ENCODE results near the gene TMEM190. TPM values are rescaled to one million over a fixed set of nuclear protein-coding genes. Genes with fewer than 3 reads are reported as not detected.

Gene TMEM190
- total and polyA plus RNA-seq, 2 experiments from 2014 or later, result 6.6 TPM; not detected in 1

DNA sequence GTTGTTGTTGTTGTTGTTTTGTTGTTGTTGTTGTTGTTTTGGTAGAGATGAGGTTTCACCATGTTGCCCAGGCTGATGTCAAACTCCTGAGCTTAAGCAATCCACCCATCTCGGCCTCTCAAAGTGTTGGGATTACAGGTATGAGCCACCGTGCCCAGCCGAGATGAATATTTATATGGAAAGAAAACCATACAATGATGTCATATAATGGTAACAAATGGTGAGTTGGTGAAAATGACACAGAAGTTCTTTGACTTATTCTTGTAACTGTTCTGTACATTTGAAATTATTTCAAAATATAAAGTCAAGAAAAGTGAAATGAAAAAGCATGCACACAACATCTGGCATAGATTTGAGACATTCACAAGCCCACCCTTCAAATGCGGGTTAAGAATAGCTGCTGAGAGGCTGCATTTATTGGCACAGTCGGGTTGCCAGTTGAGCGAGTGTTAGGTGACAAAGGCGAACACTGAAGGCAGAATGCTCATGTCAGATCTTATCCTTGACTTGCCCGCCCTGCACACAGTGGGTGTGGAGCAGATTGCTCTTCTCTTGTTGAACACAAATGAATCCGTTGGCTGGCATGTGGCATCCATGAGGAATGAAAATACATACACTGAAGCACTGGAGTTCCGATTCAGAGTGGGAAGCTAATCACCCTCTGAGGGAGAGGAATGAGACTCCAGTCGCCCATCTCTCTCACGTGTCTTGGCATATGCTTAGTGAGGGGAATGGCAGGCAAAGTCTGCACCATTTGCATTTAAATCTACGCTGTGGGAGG is 46.8 kb downstream of the TMEM190 start:
- H4K20me1 ChIP-seq (ENCODE audit: insufficient read depth, poor library complexity, severe bottlenecking), result no peaks in the 10 kb centered on the region
- no peak overlapping the region for H3K27ac ChIP-seq
- no peaks in the 10 kb centered on the region for H3K9me3 ChIP-seq (ENCODE audit: low read depth)
- 64% methylated on average over 13 of the region's 13 CpGs for WGBS (ENCODE audit: low lambda C conversion rate, missing lambda C conversion rate)
- no peaks in the 10 kb centered on the region for H3K9me2 ChIP-seq (replicated peaks; ENCODE audit: insufficient read depth)
- TF ChIP-seq EZH2phosphoT487 (IDR thresholded peaks at IDR 0.05; ENCODE audit: low read depth, severe bottlenecking, unreplicated experiment), result no peak
- TF ChIP-seq, protein P1, sequence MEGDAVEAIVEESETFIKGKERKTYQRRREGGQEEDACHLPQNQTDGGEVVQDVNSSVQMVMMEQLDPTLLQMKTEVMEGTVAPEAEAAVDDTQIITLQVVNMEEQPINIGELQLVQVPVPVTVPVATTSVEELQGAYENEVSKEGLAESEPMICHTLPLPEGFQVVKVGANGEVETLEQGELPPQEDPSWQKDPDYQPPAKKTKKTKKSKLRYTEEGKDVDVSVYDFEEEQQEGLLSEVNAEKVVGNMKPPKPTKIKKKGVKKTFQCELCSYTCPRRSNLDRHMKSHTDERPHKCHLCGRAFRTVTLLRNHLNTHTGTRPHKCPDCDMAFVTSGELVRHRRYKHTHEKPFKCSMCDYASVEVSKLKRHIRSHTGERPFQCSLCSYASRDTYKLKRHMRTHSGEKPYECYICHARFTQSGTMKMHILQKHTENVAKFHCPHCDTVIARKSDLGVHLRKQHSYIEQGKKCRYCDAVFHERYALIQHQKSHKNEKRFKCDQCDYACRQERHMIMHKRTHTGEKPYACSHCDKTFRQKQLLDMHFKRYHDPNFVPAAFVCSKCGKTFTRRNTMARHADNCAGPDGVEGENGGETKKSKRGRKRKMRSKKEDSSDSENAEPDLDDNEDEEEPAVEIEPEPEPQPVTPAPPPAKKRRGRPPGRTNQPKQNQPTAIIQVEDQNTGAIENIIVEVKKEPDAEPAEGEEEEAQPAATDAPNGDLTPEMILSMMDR (IDR thresholded peaks at IDR 0.05; ENCODE audit: poor library complexity), result no peak
- no peak for TF ChIP-seq EZH2 (IDR thresholded peaks at IDR 0.05; ENCODE audit: borderline replicate concordance)
- no peaks in the 10 kb centered on the region for H3K36me3 ChIP-seq (replicated peaks; ENCODE audit: insufficient read depth, low read depth)
- H2AFZ ChIP-seq, result no peak overlapping the region
- H3K79me2 ChIP-seq, result no peaks in the 10 kb centered on the region
- no peak overlapping the region for H3K4me2 ChIP-seq
- no peaks in the 10 kb centered on the region for H3K4me1 ChIP-seq (ENCODE audit: insufficient read depth)
- H3K4me3 ChIP-seq, result no peak overlapping the region
- DNase-seq (ENCODE audit: low spot score), result no peak
- no peaks in the 10 kb centered on the region for H3K27me3 ChIP-seq

- Histone ChIP-seq H4K20me1 (ENCODE audit: insufficient read depth, poor library complexity, severe bottlenecking) (no peaks in the 10 kb centered on the region), H3K79me2 (no peaks in the 10 kb centered on the region), H3K36me3 (replicated peaks; ENCODE audit: insufficient read depth, low read depth) (no peaks in the 10 kb centered on the region), H3K4me2 (no peak overlapping the region), H3K9me3 (ENCODE audit: low read depth) (no peaks in the 10 kb centered on the region), H3K9me2 (replicated peaks; ENCODE audit: insufficient read depth) (no peaks in the 10 kb centered on the region), H3K4me3 (no peak overlapping the region), H3K27me3 (no peaks in the 10 kb centered on the region), H2AFZ (no peak overlapping the region), H3K27ac (no peak overlapping the region), H3K4me1 (ENCODE audit: insufficient read depth) (no peaks in the 10 kb centered on the region)
- WGBS (ENCODE audit: low lambda C conversion rate, missing lambda C conversion rate), result 91% methylated on average over 3 of the region's 3 CpGs
- TF ChIP-seq, protein P1 (IDR thresholded peaks at IDR 0.05; ENCODE audit: poor library complexity), result no peak
- no peak for TF ChIP-seq EZH2 (IDR thresholded peaks at IDR 0.05; ENCODE audit: borderline replicate concordance)
- no peak for TF ChIP-seq EZH2phosphoT487 (IDR thresholded peaks at IDR 0.05; ENCODE audit: low read depth, severe bottlenecking, unreplicated experiment)
- no peak for DNase-seq (ENCODE audit: low spot score)
Observed at GRCh38 chr19:55424518-55424917, 47.9 kb downstream of the TMEM190 start.

DNA sequence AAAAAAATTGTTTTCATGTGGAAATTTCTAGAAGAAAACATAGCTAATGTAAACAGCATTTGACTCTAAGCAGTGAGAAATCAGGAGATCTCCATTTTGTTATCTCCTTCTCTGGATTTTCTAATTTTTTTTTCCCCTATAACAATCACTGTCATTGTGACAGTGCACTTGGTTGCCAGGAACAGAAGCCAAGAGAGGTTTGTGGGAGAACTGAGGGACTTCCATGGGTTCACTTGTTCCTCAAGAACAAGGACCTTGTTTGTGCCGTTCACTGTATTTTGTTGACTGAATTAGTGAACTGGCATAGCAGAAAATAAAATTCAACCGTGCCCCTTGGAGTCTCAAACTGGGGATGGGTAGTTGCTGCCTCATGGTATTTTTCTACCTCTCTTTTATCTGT is 49.4 kb downstream of the TMEM190 start:
- H3K36me3 ChIP-seq (replicated peaks; ENCODE audit: insufficient read depth, low read depth), result no peaks in the 10 kb centered on the region
- 80% methylated on average over 2 of the region's 2 CpGs for WGBS (ENCODE audit: low lambda C conversion rate, missing lambda C conversion rate)
- H3K9me2 ChIP-seq (replicated peaks; ENCODE audit: insufficient read depth), result no peaks in the 10 kb centered on the region
- H3K4me2 ChIP-seq, result no peak overlapping the region
- no peak overlapping the region for H3K4me3 ChIP-seq
- no peaks in the 10 kb centered on the region for H3K4me1 ChIP-seq (ENCODE audit: insufficient read depth)
- no peak overlapping the region for H3K27ac ChIP-seq
- TF ChIP-seq, protein P1 (IDR thresholded peaks at IDR 0.05; ENCODE audit: poor library complexity), result no peak
- TF ChIP-seq EZH2phosphoT487 (IDR thresholded peaks at IDR 0.05; ENCODE audit: low read depth, severe bottlenecking, unreplicated experiment), result no peak
- no peak for TF ChIP-seq EZH2 (IDR thresholded peaks at IDR 0.05; ENCODE audit: borderline replicate concordance)
- H3K9me3 ChIP-seq (ENCODE audit: low read depth), result no peaks in the 10 kb centered on the region
- H3K79me2 ChIP-seq, result no peaks in the 10 kb centered on the region
- H3K27me3 ChIP-seq, result no peaks in the 10 kb centered on the region
- H4K20me1 ChIP-seq (ENCODE audit: insufficient read depth, poor library complexity, severe bottlenecking), result no peaks in the 10 kb centered on the region
- DNase-seq (ENCODE audit: low spot score), result no peak
- H2AFZ ChIP-seq, result no peak overlapping the region

Other genes with a start within 250 kb of the TMEM190 start
- 9.6 and 11.5 TPM in 2 replicates for gene TNNT1, start 227.6 kb upstream of the TMEM190 start, total RNA-seq
- 32.1 and 86.4 TPM in 2 replicates for gene TNNT1, start 227.6 kb upstream of the TMEM190 start, polyA plus RNA-seq
- gene TNNI3, start 219.1 kb upstream of the TMEM190 start, total RNA-seq, result 1.4 and 2.9 TPM in 2 replicates
- 1.4 and 1.6 TPM in 2 replicates for gene TNNI3, start 219.1 kb upstream of the TMEM190 start, polyA plus RNA-seq
- 0.17 and 1.9 TPM in 2 replicates for gene DNAAF3, start 210.2 kb upstream of the TMEM190 start, total RNA-seq
- 3.8 and 4.9 TPM in 2 replicates for gene DNAAF3, start 210.2 kb upstream of the TMEM190 start, polyA plus RNA-seq
- gene SYT5, start 196.5 kb upstream of the TMEM190 start, total RNA-seq, result 0.60 and 1.4 TPM in 2 replicates
- gene SYT5, start 196.5 kb upstream of the TMEM190 start, polyA plus RNA-seq, result 0.86 and 0.98 TPM in 2 replicates
- 30.9 and 31.5 TPM in 2 replicates for gene PTPRH, start 167.3 kb upstream of the TMEM190 start, total RNA-seq
- 7.2 and 7.3 TPM in 2 replicates for gene PTPRH, start 167.3 kb upstream of the TMEM190 start, polyA plus RNA-seq
- 18.6 and 21.1 TPM in 2 replicates for gene TMEM86B, start 148.1 kb upstream of the TMEM190 start, total RNA-seq
- 48.6 and 62.3 TPM in 2 replicates for gene TMEM86B, start 148.1 kb upstream of the TMEM190 start, polyA plus RNA-seq
- 37.1 and 39.5 TPM in 2 replicates for gene PPP6R1, start 117.8 kb upstream of the TMEM190 start, total RNA-seq
- 76.0 and 79.3 TPM in 2 replicates for gene PPP6R1, start 117.8 kb upstream of the TMEM190 start, polyA plus RNA-seq
- 31.5 and 33.9 TPM in 2 replicates for gene HSPBP1, start 96.7 kb upstream of the TMEM190 start, total RNA-seq
- gene HSPBP1, start 96.7 kb upstream of the TMEM190 start, polyA plus RNA-seq, result 52.2 and 54.5 TPM in 2 replicates
- 3.3 and 13.2 TPM in 2 replicates for gene BRSK1, start 92.8 kb upstream of the TMEM190 start, total RNA-seq
- 2.4 and 2.7 TPM in 2 replicates for gene BRSK1, start 92.8 kb upstream of the TMEM190 start, polyA plus RNA-seq
- gene TMEM150B, start 51.5 kb upstream of the TMEM190 start, total RNA-seq, result 10.6 and 25.4 TPM in 2 replicates
- 8.1 and 9.2 TPM in 2 replicates for gene TMEM150B, start 51.5 kb upstream of the TMEM190 start, polyA plus RNA-seq
- 13.6 and 22.8 TPM in 2 replicates for gene KMT5C, start 37.0 kb upstream of the TMEM190 start, total RNA-seq
- 23.6 and 38.0 TPM in 2 replicates for gene KMT5C, start 37.0 kb upstream of the TMEM190 start, polyA plus RNA-seq
- gene COX6B2, start 22.1 kb upstream of the TMEM190 start, total RNA-seq, result 0.20 and 0.50 TPM in 2 replicates
- 4.5 and 7.8 TPM in 2 replicates for gene COX6B2, start 22.1 kb upstream of the TMEM190 start, polyA plus RNA-seq
- gene GARIN5B, start 13.6 kb upstream of the TMEM190 start, total RNA-seq, result not detected in 2 replicates
- 0.18 TPM in 1 of 2 replicates, not detected in the other for gene GARIN5B, start 13.6 kb upstream of the TMEM190 start, polyA plus RNA-seq
- gene IL11, start 6.4 kb upstream of the TMEM190 start, total RNA-seq, result 1.4 and 4.4 TPM in 2 replicates
- 6.6 and 8.5 TPM in 2 replicates for gene IL11, start 6.4 kb upstream of the TMEM190 start, polyA plus RNA-seq
- gene TMEM238, start 7.5 kb downstream of the TMEM190 start, total RNA-seq, result 1.8 and 9.1 TPM in 2 replicates
- gene TMEM238, start 7.5 kb downstream of the TMEM190 start, polyA plus RNA-seq, result 29.6 and 39.2 TPM in 2 replicates
- 604 and 984 TPM in 2 replicates for gene RPL28, start 9.1 kb downstream of the TMEM190 start, total RNA-seq
- gene RPL28, start 9.1 kb downstream of the TMEM190 start, polyA plus RNA-seq, result 410 and 437 TPM in 2 replicates
- 18.5 and 20.4 TPM in 2 replicates for gene UBE2S, start 31.0 kb downstream of the TMEM190 start, total RNA-seq
- 105 and 116 TPM in 2 replicates for gene UBE2S, start 31.0 kb downstream of the TMEM190 start, polyA plus RNA-seq
- gene SHISA7, start 66.5 kb downstream of the TMEM190 start, total RNA-seq, result not detected in 2 replicates
- not detected in 2 replicates for gene SHISA7, start 66.5 kb downstream of the TMEM190 start, polyA plus RNA-seq
- 79.3 and 90.4 TPM in 2 replicates for gene ISOC2, start 84.8 kb downstream of the TMEM190 start, total RNA-seq
- 64.2 and 72.2 TPM in 2 replicates for gene ISOC2, start 84.8 kb downstream of the TMEM190 start, polyA plus RNA-seq
- gene C19orf85, start 87.9 kb downstream of the TMEM190 start, total RNA-seq, result not detected in 2 replicates
- gene C19orf85, start 87.9 kb downstream of the TMEM190 start, polyA plus RNA-seq, result not detected in 2 replicates
- 2.2 and 4.7 TPM in 2 replicates for gene ZNF628, start 99.8 kb downstream of the TMEM190 start, total RNA-seq
- 1.0 and 1.2 TPM in 2 replicates for gene ZNF628, start 99.8 kb downstream of the TMEM190 start, polyA plus RNA-seq
- 14.0 and 22.3 TPM in 2 replicates for gene NAT14, start 108.4 kb downstream of the TMEM190 start, total RNA-seq
- gene NAT14, start 108.4 kb downstream of the TMEM190 start, polyA plus RNA-seq, result 40.3 and 43.6 TPM in 2 replicates
- 0.04 and 0.80 TPM in 2 replicates for gene SSC5D, start 111.6 kb downstream of the TMEM190 start, total RNA-seq
- gene SSC5D, start 111.6 kb downstream of the TMEM190 start, polyA plus RNA-seq, result 3.2 and 5.1 TPM in 2 replicates
- gene SBK2, start 160.3 kb downstream of the TMEM190 start, total RNA-seq, result 0.28 and 0.30 TPM in 2 replicates
- gene SBK2, start 160.3 kb downstream of the TMEM190 start, polyA plus RNA-seq, result 0.33 and 0.51 TPM in 2 replicates
- gene SBK3, start 168.7 kb downstream of the TMEM190 start, total RNA-seq, result 0.57 TPM in 1 of 2 replicates, not detected in the other
- gene SBK3, start 168.7 kb downstream of the TMEM190 start, polyA plus RNA-seq, result 0.92 TPM in 1 of 2 replicates, not detected in the other
- gene ZNF579, start 204.0 kb downstream of the TMEM190 start, total RNA-seq, result 4.1 and 5.1 TPM in 2 replicates
- gene ZNF579, start 204.0 kb downstream of the TMEM190 start, polyA plus RNA-seq, result 14.8 and 21.7 TPM in 2 replicates
- 3.8 and 5.6 TPM in 2 replicates for gene FIZ1, start 222.7 kb downstream of the TMEM190 start, total RNA-seq
- gene FIZ1, start 222.7 kb downstream of the TMEM190 start, polyA plus RNA-seq, result 14.0 and 16.4 TPM in 2 replicates
- gene ZNF524, start 223.5 kb downstream of the TMEM190 start, total RNA-seq, result 8.4 and 12.4 TPM in 2 replicates
- 18.5 and 19.5 TPM in 2 replicates for gene ZNF524, start 223.5 kb downstream of the TMEM190 start, polyA plus RNA-seq
- 3.0 and 3.1 TPM in 2 replicates for gene ZNF865, start 228.8 kb downstream of the TMEM190 start, total RNA-seq
- 1.7 and 2.2 TPM in 2 replicates for gene ZNF865, start 228.8 kb downstream of the TMEM190 start, polyA plus RNA-seq
- 6.7 and 7.2 TPM in 2 replicates for gene ZNF784, start 247.7 kb downstream of the TMEM190 start, total RNA-seq
- gene ZNF784, start 247.7 kb downstream of the TMEM190 start, polyA plus RNA-seq, result 5.5 and 10.0 TPM in 2 replicates

Data from hepatocyte (in vitro differentiated cells).